ENCODE data around the gene HYAL3. TPM values are rescaled to one million over a fixed set of nuclear protein-coding genes. Genes with fewer than 3 reads are reported as not detected.

Gene HYAL3
- total and polyA plus RNA-seq, 2 of the 13 experiments (the other 11 are each of a cell fraction or from before 2014, with no cell fraction given) = 5.5 to 10.4 TPM

- TF ChIP-seq ZGPAT (CRISPR knock-in tag; IDR thresholded peaks at IDR 0.05) (peak; percentile 43; the same call in 1 of the 2 replicates), AGO2 (optimal IDR thresholded peaks at IDR 0.05; ENCODE audit: low read depth, low read length) (peak; percentile 83), NKX3-1 (CRISPR knock-in tag; IDR thresholded peaks at IDR 0.05) (no peak), ELF3 (CRISPR knock-in tag; IDR thresholded peaks at IDR 0.05) (peak; percentile 10; the same call in 1 of the 2 replicates), ZNF329 (CRISPR knock-in tag; IDR thresholded peaks at IDR 0.05; ENCODE audit: low read depth) (no peak), ATF2 (CRISPR knock-in tag; IDR thresholded peaks at IDR 0.05) (peak; percentile 53; the same call in 1 of the 2 replicates), ZBTB1 (CRISPR knock-in tag; IDR thresholded peaks at IDR 0.05; ENCODE audit: borderline replicate concordance) (no peak), IKZF5 (CRISPR knock-in tag; IDR thresholded peaks at IDR 0.05) (no peak; the same call in 1 of the 2 replicates), NR3C1 (CRISPR knock-in tag; IDR thresholded peaks at IDR 0.05) (no peak), TARDBP (CRISPR knock-in tag; IDR thresholded peaks at IDR 0.05) (peak; percentile 81), NAIF1 (CRISPR knock-in tag; IDR thresholded peaks at IDR 0.05; ENCODE audit: borderline replicate concordance) (no peak), MTF1 (CRISPR knock-in tag; IDR thresholded peaks at IDR 0.05) (no peak), ZNF740 (CRISPR knock-in tag; IDR thresholded peaks at IDR 0.05) (no peak), KLF13 (CRISPR knock-in tag; IDR thresholded peaks at IDR 0.05) (no peak), KLF16 (CRISPR knock-in tag; IDR thresholded peaks at IDR 0.05) (no peak)
- TF ChIP-seq, protein P1, sequence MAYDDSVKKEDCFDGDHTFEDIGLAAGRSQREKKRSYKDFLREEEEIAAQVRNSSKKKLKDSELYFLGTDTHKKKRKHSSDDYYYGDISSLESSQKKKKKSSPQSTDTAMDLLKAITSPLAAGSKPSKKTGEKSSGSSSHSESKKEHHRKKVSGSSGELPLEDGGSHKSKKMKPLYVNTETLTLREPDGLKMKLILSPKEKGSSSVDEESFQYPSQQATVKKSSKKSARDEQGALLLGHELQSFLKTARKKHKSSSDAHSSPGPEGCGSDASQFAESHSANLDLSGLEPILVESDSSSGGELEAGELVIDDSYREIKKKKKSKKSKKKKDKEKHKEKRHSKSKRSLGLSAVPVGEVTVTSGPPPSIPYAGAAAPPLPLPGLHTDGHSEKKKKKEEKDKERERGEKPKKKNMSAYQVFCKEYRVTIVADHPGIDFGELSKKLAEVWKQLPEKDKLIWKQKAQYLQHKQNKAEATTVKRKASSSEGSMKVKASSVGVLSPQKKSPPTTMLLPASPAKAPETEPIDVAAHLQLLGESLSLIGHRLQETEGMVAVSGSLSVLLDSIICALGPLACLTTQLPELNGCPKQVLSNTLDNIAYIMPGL (CRISPR knock-in tag; IDR thresholded peaks at IDR 0.05; ENCODE audit: borderline replicate concordance in 1 of 2, low read depth in 1 of 2) = no peak; a peak in 1 of 4 replicates
- TF ChIP-seq, protein P2, sequence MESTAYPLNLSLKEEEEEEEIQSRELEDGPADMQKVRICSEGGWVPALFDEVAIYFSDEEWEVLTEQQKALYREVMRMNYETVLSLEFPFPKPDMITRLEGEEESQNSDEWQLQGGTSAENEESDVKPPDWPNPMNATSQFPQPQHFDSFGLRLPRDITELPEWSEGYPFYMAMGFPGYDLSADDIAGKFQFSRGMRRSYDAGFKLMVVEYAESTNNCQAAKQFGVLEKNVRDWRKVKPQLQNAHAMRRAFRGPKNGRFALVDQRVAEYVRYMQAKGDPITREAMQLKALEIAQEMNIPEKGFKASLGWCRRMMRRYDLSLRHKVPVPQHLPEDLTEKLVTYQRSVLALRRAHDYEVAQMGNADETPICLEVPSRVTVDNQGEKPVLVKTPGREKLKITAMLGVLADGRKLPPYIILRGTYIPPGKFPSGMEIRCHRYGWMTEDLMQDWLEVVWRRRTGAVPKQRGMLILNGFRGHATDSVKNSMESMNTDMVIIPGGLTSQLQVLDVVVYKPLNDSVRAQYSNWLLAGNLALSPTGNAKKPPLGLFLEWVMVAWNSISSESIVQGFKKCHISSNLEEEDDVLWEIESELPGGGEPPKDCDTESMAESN (CRISPR knock-in tag; conservative IDR thresholded peaks at IDR 0.05) = no peak
- TF ChIP-seq, protein P3, sequence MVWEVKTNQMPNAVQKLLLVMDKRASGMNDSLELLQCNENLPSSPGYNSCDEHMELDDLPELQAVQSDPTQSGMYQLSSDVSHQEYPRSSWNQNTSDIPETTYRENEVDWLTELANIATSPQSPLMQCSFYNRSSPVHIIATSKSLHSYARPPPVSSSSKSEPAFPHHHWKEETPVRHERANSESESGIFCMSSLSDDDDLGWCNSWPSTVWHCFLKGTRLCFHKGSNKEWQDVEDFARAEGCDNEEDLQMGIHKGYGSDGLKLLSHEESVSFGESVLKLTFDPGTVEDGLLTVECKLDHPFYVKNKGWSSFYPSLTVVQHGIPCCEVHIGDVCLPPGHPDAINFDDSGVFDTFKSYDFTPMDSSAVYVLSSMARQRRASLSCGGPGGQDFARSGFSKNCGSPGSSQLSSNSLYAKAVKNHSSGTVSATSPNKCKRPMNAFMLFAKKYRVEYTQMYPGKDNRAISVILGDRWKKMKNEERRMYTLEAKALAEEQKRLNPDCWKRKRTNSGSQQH (CRISPR knock-in tag; IDR thresholded peaks at IDR 0.05; ENCODE audit: low read depth) = no peak
These were observed 30.3 kb downstream of the HYAL3 start, which contains the start of gene SEMA3B (continued) for GRCh38 chr3:50268703-50269451.
